Stimulated activated CD4-positive, alpha-beta T cell treated with anti-CD3 and anti-CD28 coated beads, Interleukin-12 subunit alpha, Interleukin-12 subunit beta, amount 100 ng/mL, for 24 hours (primary cell): ENCODE measurements around the gene ABHD15.

Source experiments
- DNase-seq, 2 experiments: peaks; one replicate each; pipeline ENCODE4 v3.0.0-alpha.2; 2020; ENCODE audit warnings: low read depth in 2 of 2

Gene ABHD15

GRCh38 chr17:29582254-29582765 lies 15.5 kb upstream of the ABHD15 start:
- DNase-seq, result no peak

GRCh38 chr17:29581583-29582253 lies 14.9 kb upstream of the ABHD15 start:
- DNase-seq, result no peak

- peak; percentile 80 to 90 for DNase-seq
Measured at GRCh38 chr17:29579866-29580771, 13.3 kb upstream of the ABHD15 start.

- DNase-seq, result no peak
Measured at GRCh38 chr17:29578626-29579485, 12.0 kb upstream of the ABHD15 start.

- no peak for DNase-seq
Measured at GRCh38 chr17:29577385-29578211, 10.8 kb upstream of the ABHD15 start.

GRCh38 chr17:29577001-29577370 lies 10.1 kb upstream of the ABHD15 start:
- DNase-seq, result no peak

GRCh38 chr17:29576214-29577000 lies 9.6 kb upstream of the ABHD15 start:
- DNase-seq, result no peak

GRCh38 chr17:29575511-29576213 lies 8.8 kb upstream of the ABHD15 start:
- no peak for DNase-seq

- DNase-seq, result no peak
Measured at GRCh38 chr17:29574732-29575510, 8.1 kb upstream of the ABHD15 start.

GRCh38 chr17:29573871-29574731 lies 7.3 kb upstream of the ABHD15 start:
- no peak for DNase-seq

GRCh38 chr17:29573558-29573869 lies 6.7 kb upstream of the ABHD15 start:
- DNase-seq, result no peak

GRCh38 chr17:29572691-29573557 lies 6.1 kb upstream of the ABHD15 start:
- DNase-seq, result no peak

- DNase-seq, result no peak
Measured at GRCh38 chr17:29571883-29572681, 5.2 kb upstream of the ABHD15 start.

GRCh38 chr17:29571486-29571882 lies 4.6 kb upstream of the ABHD15 start:
- no peak for DNase-seq

- DNase-seq, result no peak
Measured at GRCh38 chr17:29570521-29570920, 3.7 kb upstream of the ABHD15 start.

GRCh38 chr17:29569245-29569950 lies 2.6 kb upstream of the ABHD15 start:
- DNase-seq, result no peak
